ENCODE measurements around the gene SMARCC2. TPM values are rescaled to one million over a fixed set of nuclear protein-coding genes. Genes with fewer than 3 reads are reported as not detected.

Gene SMARCC2
- total and polyA plus RNA-seq, 9 of the 15 experiments (the other 6 are each of a cell fraction or from before 2014, with no cell fraction given), result 11.9 to 86.0 (median 36.6) TPM

DNA sequence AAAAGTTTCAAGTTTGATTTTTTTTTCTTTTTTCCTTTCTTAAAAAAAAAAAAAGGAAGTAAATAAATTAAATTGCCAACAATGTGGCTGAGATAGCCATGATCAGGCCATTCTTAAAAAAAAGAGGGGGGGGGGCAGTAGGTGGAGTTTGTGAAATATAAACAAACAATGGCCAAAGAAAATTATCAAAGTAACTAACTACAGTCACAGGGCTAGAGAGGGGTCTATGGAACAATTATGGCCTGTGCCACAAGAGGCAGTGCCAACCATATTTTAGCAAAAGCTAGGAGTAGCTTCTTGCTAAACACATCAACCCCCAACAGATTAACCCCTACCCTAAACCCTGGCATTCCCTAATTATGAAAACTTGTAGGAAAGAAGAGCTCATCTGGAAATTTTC is 16.2 kb upstream of the SMARCC2 start:
- CTCF ChIA-PET (ENCODE audit: low intra/inter-chr PET ratio), result interaction anchor here (0.6 to 2.1 kb wide), 3 partner anchors 15 to 855 kb away, joined by 4 to 9 read pairs (median 4); partner anchors contain the start of gene NABP2
- ATAC-seq (no peak; the same call in 2 of the 3 replicates), FAIRE-seq (no peak), DNase-seq (ENCODE audit: extremely low read depth in 1 of 4, low spot score in 3 of 4) (no peak)
- H3K4me3 ChIP-seq, result no peak overlapping the region
- in situ Hi-C loops (cut with MboI) (no loop called here), intact Hi-C loops (cut with micrococcal nuclease) (no loop called here)
- H4K20me1 ChIP-seq (replicated peaks; ENCODE audit: control insufficient read depth, insufficient read depth, low read length), result no peaks in the 10 kb centered on the region
- no peaks in the 10 kb centered on the region for H3K9me1 ChIP-seq (ENCODE audit: control insufficient read depth, insufficient read depth, low read length)
- no peaks in the 10 kb centered on the region for H3K9me3 ChIP-seq (replicated peaks; ENCODE audit: control insufficient read depth, insufficient read depth, low read depth, low read length)
- TF ChIP-seq JUND (IDR thresholded peaks at IDR 0.05; ENCODE audit: borderline replicate concordance, low read depth, low read length), result no peak
- TF ChIP-seq JUND (tag; IDR thresholded peaks at IDR 0.05; ENCODE audit: borderline replicate concordance, low read depth, low read length), result no peak
- TF ChIP-seq, protein P1, sequence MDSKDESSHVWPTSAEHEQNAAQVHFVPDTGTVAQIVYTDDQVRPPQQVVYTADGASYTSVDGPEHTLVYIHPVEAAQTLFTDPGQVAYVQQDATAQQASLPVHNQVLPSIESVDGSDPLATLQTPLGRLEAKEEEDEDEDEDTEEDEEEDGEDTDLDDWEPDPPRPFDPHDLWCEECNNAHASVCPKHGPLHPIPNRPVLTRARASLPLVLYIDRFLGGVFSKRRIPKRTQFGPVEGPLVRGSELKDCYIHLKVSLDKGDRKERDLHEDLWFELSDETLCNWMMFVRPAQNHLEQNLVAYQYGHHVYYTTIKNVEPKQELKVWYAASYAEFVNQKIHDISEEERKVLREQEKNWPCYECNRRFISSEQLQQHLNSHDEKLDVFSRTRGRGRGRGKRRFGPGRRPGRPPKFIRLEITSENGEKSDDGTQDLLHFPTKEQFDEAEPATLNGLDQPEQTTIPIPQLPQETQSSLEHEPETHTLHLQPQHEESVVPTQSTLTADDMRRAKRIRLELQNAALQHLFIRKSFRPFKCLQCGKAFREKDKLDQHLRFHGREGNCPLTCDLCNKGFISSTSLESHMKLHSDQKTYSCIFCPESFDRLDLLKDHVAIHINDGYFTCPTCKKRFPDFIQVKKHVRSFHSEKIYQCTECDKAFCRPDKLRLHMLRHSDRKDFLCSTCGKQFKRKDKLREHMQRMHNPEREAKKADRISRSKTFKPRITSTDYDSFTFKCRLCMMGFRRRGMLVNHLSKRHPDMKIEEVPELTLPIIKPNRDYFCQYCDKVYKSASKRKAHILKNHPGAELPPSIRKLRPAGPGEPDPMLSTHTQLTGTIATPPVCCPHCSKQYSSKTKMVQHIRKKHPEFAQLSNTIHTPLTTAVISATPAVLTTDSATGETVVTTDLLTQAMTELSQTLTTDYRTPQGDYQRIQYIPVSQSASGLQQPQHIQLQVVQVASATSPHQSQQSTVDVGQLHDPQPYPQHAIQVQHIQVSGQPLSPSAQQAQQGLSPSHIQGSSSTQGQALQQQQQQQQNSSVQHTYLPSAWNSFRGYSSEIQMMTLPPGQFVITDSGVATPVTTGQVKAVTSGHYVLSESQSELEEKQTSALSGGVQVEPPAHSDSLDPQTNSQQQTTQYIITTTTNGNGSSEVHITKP (IDR thresholded peaks at IDR 0.05; ENCODE audit: partially characterized antibody), result no peak
- TF ChIP-seq, protein P2, sequence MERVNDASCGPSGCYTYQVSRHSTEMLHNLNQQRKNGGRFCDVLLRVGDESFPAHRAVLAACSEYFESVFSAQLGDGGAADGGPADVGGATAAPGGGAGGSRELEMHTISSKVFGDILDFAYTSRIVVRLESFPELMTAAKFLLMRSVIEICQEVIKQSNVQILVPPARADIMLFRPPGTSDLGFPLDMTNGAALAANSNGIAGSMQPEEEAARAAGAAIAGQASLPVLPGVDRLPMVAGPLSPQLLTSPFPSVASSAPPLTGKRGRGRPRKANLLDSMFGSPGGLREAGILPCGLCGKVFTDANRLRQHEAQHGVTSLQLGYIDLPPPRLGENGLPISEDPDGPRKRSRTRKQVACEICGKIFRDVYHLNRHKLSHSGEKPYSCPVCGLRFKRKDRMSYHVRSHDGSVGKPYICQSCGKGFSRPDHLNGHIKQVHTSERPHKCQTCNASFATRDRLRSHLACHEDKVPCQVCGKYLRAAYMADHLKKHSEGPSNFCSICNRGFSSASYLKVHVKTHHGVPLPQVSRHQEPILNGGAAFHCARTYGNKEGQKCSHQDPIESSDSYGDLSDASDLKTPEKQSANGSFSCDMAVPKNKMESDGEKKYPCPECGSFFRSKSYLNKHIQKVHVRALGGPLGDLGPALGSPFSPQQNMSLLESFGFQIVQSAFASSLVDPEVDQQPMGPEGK (CRISPR knock-in tag; IDR thresholded peaks at IDR 0.05; ENCODE audit: borderline replicate concordance), result no peak
- no peak; the same call in 1 of the 2 replicates for TF ChIP-seq ZNF740 (CRISPR knock-in tag; IDR thresholded peaks at IDR 0.05)
- peak in 1 of 2 experiments; percentile 82; a peak in 2 of 4 replicates for TF ChIP-seq ZNF740 (tag; IDR thresholded peaks at IDR 0.05)
- TF ChIP-seq VEZF1 (CRISPR knock-in tag; IDR thresholded peaks at IDR 0.05), result peak; percentile 44; the same call in 1 of the 2 replicates
- 0 out of 4 replicates have a peak, but pooled peaks of 1 of the 2 experiments have one; percentile 25 for TF ChIP-seq FOXK2 (conservative IDR thresholded peaks at IDR 0.05 in 1 of 2, IDR thresholded peaks at IDR 0.05 in 1 of 2; ENCODE audit: low read depth in 2 of 2)
- no TSS peak for BruUV-seq (replicated peaks)
- no peak overlapping the region for H2AFZ ChIP-seq (ENCODE audit: low read depth, low read length)
- no peak overlapping the region for H3K4me2 ChIP-seq (ENCODE audit: insufficient read depth, low read length)
- POLR2A ChIA-PET, result interaction anchor here (0.8 to 6.3 kb wide), 7 partner anchors 13 to 110 kb away, joined by 3 to 68 read pairs (median 3); partner anchors contain the start of genes ANKRD52, CNPY2, ESYT1 and RNF41
- no peaks in the 10 kb centered on the region for H3K27me3 ChIP-seq (ENCODE audit: control insufficient read depth in 2 of 2, insufficient read depth in 2 of 2, low read length in 2 of 2)
- H3K27ac ChIP-seq (ENCODE audit: extremely low read depth, low read depth, low read length), result peak overlapping the region; percentile 64; the same call in 1 of the 3 replicates
- peak overlapping the region in 1 of 2 experiments; percentile 5; a peak in 2 of 4 replicates for H3K9ac ChIP-seq (ENCODE audit: insufficient read depth in 1 of 2, low read depth in 2 of 2, low read length in 2 of 2)
- H3K36me3 ChIP-seq (ENCODE audit: control insufficient read depth, insufficient read depth, low read length), result peaks cover 48% of the 10 kb centered on the region
- no peaks in the 10 kb centered on the region for H3K79me2 ChIP-seq (ENCODE audit: control insufficient read depth, insufficient read depth, low read length)
- H3K4me1 ChIP-seq (replicated peaks in 1 of 2; ENCODE audit: control insufficient read depth in 2 of 2, insufficient read depth in 2 of 2, low read length in 2 of 2), result peaks cover 2 to 25% of the 10 kb centered on the region in 2 experiments; a peak in 3 of 5 replicates

Data from K562 (cell line).